Colonic mucosa (tissue), 4 donors: ENCODE data around the gene RNF213. TPM values are rescaled to one million over a fixed set of nuclear protein-coding genes. Genes with fewer than 3 reads are reported as not detected.
"Not testable (repeated sequence)": the region's sequence is repeated elsewhere in the genome, so short reads cannot be mapped to it uniquely, and the experiment has no call there.

Source experiments
- DNase-seq: peaks from one replicate; pipeline ENCODE4 v3.0.0-alpha.2; 2020
- H3K27ac ChIP-seq: fragments of 200-600 bp; one replicate; pipeline ENCODE4 v1.8.0; 2021
- H3K27me3 ChIP-seq: fragments of 200-600 bp; one replicate; pipeline ENCODE4 v1.8.0; 2021
- H3K36me3 ChIP-seq: fragments of 200-600 bp; one replicate; pipeline ENCODE4 v1.8.0; 2021
- H3K4me1 ChIP-seq: fragments of 200-600 bp; one replicate; pipeline ENCODE4 v1.8.0; 2021; ENCODE audit warnings: mild to moderate bottlenecking
- H3K4me3 ChIP-seq: fragments of 200-600 bp; one replicate; pipeline ENCODE4 v1.8.0; 2021
- H3K9ac ChIP-seq, 2 donors: one replicate each; pipeline ENCODE4 v1.7.0; 2013; ENCODE audit warnings: control low read depth in 2 of 2, low read depth in 2 of 2, low read length in 2 of 2
- H3K9me3 ChIP-seq: fragments of 200-600 bp; one replicate; pipeline ENCODE4 v1.8.0; 2021
- CTCF ChIP-seq: fragments of 200-600 bp; IDR thresholded peaks from one replicate; pipeline ENCODE4 v1.8.0; 2022; ENCODE audit warnings: antibody characterized with exemption, mild to moderate bottlenecking
- intact Hi-C: fragments of 100-400 bp; cut with DNase I; formaldehyde crosslinking; loops from one replicate; pipeline ENCODE4 v1.14.1; 2022
- total RNA-seq, 2 donors: library from RNA; stranded (reverse); fragmentation: NEBNext Ultra II Directional in 1 of 2; extraction: Animal tissue kit (Norgen Biotek cat#: 25700) in 1 of 2; gene quantifications; one replicate each; pipeline ENCODE4 v1.2.1, GENCODE V29; 2021
- donor health status: healthy.
- donor health status: DM: no; HTN: no; CAD: no.
- donor health status: DM: no; HTN: no; CAD: no.

The RNF213 gene
- total RNA-seq, 2 donors from 2014 or later = 80.8 to 101 TPM

GRCh38 chr17:80402959-80403358 is 142.3 kb downstream of the RNF213 start:
- H3K4me1 ChIP-seq = no peaks in the 10 kb centered on the region
- H3K9me3 ChIP-seq = no peaks in the 10 kb centered on the region
- no peak overlapping the region for H3K4me3 ChIP-seq
- no peak for DNase-seq
- no peaks in the 10 kb centered on the region for H3K27me3 ChIP-seq
- no peak for TF ChIP-seq CTCF
- H3K27ac ChIP-seq = no peak overlapping the region
- no peak overlapping the region for H3K9ac ChIP-seq
- intact Hi-C loops = no loop called here
- no peaks in the 10 kb centered on the region for H3K36me3 ChIP-seq

GRCh38 chr17:80406146-80406545 is 145.5 kb downstream of the RNF213 start:
- no peak for DNase-seq
- Histone ChIP-seq H3K36me3 (no peaks in the 10 kb centered on the region), H3K27ac (no peak overlapping the region)

GRCh38 chr17:80407917-80408316 is 147.3 kb downstream of the RNF213 start:
- DNase-seq, H3K4me1 ChIP-seq, H3K36me3 ChIP-seq, intact Hi-C loops, H3K27ac ChIP-seq, H3K4me3 ChIP-seq, H3K9me3 ChIP-seq, H3K9ac ChIP-seq, H3K27me3 ChIP-seq: not testable (repeated sequence)

More at GRCh38 chr17:80406146-80406545, 145.5 kb downstream of the RNF213 start:
- TF ChIP-seq CTCF = no peak
- Histone ChIP-seq H3K9me3 (no peaks in the 10 kb centered on the region), H3K9ac (no peak overlapping the region), H3K4me1 (no peaks in the 10 kb centered on the region), H3K27me3 (no peaks in the 10 kb centered on the region), H3K4me3 (no peak overlapping the region)
- intact Hi-C loops = no loop called here

GRCh38 chr17:80408872-80409271 is 148.2 kb downstream of the RNF213 start:
- H3K36me3 ChIP-seq = no peaks in the 10 kb centered on the region
- no peaks in the 10 kb centered on the region for H3K4me1 ChIP-seq
- H3K27me3 ChIP-seq = no peaks in the 10 kb centered on the region
- H3K27ac ChIP-seq = no peak overlapping the region
- H3K4me3 ChIP-seq = no peak overlapping the region
- H3K9ac ChIP-seq = no peak overlapping the region
- H3K9me3 ChIP-seq = no peaks in the 10 kb centered on the region
- TF ChIP-seq CTCF = no peak
- DNase-seq = no peak
- intact Hi-C loops = no loop called here

- DNase-seq = no peak
- Histone ChIP-seq H3K9ac (no peak overlapping the region), H3K36me3 (no peaks in the 10 kb centered on the region), H3K27me3 (no peaks in the 10 kb centered on the region), H3K9me3 (no peaks in the 10 kb centered on the region), H3K4me3 (no peak overlapping the region), H3K27ac (no peak overlapping the region), H3K4me1 (no peaks in the 10 kb centered on the region)
- intact Hi-C loops = no loop called here
- no peak for TF ChIP-seq CTCF
Measured at GRCh38 chr17:80409626-80410025, 149.0 kb downstream of the RNF213 start.

- H3K9me3 ChIP-seq, H3K27ac ChIP-seq, H3K4me3 ChIP-seq, H3K4me1 ChIP-seq, H3K9ac ChIP-seq, H3K27me3 ChIP-seq, H3K36me3 ChIP-seq, intact Hi-C loops, DNase-seq: not testable (repeated sequence)
Measured at GRCh38 chr17:80410441-80411087, 149.9 kb downstream of the RNF213 start.
